ENCODE results near the gene PRCD.

The PRCD gene

DNA sequence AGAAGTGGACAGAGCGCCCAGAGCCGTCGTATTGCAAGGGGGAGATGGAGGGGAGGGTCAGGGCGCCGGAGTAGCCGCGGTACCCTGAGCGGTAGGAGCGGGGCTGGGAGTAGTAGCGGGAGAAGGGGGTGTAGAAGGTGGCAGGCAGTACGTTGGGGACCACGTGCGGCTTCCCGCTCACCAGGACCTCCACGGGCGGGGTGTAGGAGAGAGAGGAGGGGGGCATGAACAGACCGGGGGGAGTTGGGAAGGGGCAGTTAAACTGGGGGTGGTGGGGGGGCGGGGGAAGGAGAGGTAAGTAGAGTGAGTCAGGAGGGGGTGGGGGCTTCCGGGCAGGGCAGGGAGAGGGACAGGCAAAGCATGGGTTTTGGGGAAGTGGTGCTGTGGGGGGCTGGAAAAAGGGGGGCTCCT, 29.0 kb downstream of the PRCD start:
- DNase-seq (ENCODE audit: low read depth in 1 of 2, low spot score in 1 of 2), result no peak

DNA sequence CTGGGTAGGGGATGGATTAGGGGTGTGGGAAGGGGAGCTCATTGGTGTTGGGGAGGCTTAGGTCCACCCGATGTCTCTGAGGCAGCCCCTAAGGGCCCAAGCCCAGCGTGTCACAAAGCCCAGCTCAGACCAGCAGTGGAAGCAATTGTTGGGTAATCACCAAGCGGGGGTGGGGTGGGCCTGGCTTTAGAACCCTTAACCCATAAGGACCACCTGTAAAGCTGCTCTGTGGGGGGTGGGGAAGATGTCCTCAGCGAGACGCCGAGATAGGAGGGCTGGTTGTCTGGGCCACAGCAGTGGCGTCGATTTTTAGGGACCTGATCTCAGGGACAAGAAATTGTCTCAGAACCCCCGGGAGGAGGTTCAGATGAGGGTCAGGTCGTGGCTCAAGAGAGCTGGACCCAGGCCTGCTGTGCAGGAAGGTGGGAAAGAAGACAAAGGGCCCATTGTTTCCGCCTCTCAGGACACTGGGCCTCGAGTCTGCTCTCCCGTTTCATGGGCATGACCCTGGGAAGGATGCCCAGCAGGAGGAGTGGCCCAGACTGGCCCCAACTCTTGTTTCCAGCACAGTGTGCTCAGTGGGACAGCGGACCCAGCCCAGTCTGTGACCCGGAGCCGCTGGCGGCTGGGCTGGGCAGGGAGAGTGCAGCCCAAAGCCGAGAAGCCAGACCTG, 29.9 kb downstream of the PRCD start:
- no peak for DNase-seq (ENCODE audit: low read depth in 1 of 2, low spot score in 1 of 2)

DNA sequence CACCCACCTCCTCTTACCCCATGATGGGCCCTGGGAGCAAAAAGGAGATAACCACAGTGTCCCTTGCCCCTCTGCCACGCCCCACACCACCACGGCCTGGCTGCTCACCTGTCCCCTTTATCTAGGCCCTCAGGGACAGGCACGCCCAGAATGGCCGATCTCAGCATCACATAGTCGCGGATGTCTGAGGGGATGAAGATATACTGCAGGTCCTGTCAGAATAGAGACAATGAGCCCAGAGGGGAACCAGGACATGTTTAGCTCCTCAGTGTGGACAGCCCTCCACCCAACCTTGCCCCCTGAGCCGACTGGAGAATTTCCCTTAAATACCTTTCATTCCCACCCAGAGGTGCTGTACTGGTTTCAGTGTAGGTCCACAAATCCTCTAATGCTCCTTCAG, 30.6 kb downstream of the PRCD start:
- DNase-seq (ENCODE audit: low read depth in 1 of 2, low spot score in 1 of 2), result no peak

DNA sequence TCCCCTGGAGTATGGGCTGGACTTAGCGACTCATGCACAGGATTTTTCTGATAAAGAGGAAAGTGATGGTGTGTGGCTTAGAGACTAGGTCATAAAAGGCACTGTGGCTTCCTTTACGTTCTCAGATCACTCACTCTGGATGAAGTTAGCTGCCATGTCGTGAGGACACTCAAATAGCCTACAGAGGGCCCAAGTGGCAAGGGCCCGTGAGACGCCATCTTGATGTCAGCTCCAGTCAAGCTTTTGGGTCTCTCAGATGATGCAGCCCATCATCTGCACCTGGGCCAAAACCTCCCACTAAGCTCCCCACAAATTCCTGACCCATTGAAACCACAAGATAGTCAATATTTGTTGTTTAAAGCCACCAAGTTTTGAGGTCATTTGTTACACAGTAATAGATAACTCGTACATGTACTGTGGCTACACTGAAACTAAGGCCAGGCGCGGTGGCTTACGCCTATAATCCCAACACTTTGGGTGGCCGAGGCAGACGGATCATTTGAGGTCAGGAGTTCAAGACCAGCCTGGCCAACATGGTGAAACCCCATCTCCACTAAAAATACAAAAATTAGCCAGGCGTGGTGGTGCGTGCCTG, 31.1 kb downstream of the PRCD start:
- DNase-seq (ENCODE audit: low read depth in 1 of 2, low spot score in 1 of 2), result no peak

DNA sequence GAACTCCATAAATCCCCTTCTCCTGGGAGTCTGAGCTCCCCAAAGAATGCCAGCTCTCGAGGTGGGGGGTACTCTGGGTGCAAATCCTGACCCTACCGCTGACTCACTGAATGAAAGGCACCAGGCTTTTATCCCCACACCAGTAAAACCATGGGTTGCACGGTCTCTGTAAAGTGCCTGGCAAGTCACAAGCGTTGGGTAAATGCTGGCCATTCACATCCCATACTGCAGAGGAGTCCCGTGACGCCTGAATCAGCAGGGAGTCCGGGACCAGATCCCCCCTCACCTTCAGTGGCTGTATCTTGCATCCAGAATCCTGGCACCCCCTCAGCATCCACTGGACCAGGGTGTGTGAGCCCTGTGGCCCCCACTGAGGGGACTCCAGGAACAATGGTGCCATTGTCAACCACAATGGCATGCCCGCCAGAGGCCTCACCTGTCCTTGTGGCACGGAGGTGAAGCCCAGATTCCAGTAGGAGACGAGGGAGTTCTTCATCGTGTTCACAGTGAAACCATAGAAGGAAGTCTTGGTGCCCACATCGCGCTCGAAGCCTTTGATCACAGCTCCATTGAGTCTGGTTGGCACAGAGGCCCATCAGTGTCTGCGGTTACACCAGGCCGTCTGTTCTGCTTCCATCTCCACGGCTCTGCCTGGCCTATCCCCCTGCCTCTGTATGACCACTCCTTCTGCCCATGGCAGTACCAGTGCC, 32.5 kb downstream of the PRCD start:
- DNase-seq (ENCODE audit: low read depth in 1 of 2, low spot score in 1 of 2), result no peak

DNA sequence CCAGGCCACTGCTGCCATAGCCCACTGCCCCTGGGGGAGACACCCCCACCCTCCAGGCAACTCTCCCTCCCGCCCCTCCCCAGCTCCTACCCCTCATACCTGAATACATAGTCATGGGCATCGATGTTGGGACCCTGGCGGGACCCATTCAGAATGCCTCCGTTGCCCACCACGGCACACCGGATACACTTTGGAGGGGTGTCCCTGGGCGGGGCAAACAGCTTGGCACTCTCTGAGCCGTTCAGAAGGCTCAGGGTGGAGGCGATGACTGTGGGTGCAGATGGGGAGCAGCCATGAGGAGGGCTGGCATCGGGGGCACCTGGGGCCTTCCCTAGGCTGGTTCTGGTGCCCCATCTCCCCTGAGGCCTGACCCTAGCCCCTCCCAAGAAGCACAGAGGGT, 33.3 kb downstream of the PRCD start:
- no peak for DNase-seq (ENCODE audit: low read depth in 1 of 2, low spot score in 1 of 2)

DNA sequence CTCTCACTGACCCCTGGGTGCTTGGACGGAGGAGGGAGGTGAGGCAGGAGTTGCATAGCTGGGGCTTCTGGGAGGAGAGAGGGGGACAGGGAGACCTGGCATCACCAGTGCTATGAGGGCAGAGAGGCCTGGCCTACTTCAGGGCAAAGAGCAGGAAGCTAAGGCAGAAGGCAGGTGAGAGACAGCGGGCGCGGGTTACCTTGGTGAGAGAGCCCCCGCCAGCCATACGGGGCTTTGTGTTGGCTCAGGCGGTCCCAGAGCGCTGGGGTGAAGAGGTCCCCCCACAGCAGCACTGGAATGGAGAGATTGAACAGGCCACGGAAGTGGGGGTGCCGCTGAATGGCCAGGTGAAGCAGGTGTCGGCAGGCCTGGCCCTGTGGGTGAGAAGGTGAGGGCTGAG, 34.3 kb downstream of the PRCD start:
- DNase-seq (ENCODE audit: low read depth in 1 of 2, low spot score in 1 of 2), result no peak

DNA sequence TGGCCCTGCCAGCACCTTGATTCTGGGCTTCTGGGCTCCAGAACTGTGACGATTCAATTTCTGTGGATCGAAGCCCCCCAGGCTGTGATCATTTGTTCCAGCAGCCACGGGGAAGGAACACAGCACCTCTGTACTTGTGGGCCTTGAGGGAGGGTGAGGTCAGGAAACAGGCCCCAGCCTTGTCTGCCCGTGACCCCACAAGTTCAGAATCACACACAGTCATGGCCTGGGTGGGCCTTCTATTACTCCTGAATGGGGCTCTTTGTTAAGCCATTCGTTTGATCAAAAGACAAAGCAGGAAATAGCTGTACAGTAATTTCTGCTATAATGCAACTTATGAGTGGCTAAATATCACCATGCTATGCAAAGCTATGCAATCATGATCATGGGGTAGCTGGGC, 35.7 kb downstream of the PRCD start:
- DNase-seq (ENCODE audit: low read depth in 1 of 2, low spot score in 1 of 2), result no peak

DNA sequence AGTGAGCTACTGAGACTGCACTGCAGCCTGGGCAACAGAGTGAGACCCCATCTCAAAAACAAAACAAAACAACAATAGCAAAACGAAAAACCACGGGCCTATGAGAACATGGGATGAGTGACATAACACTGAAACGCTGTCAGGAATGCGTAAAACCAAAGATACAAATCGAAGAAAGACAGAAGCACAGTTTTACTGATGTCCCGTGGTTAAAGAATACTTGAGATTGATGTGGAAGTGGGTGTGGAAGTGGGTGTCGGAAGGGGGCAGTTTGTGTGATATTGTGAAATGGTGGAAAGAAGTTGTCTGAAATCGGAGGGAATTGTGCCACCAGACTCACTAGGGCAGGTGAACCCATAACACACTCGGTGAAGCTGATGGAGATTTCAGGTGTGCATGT, 36.3 kb downstream of the PRCD start:
- no peak for DNase-seq (ENCODE audit: low read depth in 1 of 2, low spot score in 1 of 2)

DNA sequence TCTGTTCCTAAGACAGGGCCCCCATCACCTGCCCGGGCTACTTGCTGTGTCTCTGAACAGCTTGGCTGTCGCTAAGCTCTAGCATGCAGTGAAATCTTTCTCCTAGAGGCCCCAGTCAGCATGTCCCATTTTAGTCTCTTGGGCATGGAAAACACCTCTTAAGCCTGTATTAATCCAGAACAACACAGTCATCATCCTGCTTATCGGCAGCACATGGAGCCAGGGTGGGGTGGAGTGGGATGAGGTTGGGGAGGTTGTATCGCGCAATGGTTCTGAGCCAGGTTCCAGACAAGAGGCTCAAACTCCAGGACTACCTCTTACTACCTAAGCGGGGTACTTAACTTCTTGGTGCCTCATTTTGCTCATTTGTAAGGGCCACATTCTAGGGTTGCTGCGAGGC, 38.0 kb downstream of the PRCD start:
- no peak for DNase-seq (ENCODE audit: low read depth in 1 of 2, low spot score in 1 of 2)

DNA sequence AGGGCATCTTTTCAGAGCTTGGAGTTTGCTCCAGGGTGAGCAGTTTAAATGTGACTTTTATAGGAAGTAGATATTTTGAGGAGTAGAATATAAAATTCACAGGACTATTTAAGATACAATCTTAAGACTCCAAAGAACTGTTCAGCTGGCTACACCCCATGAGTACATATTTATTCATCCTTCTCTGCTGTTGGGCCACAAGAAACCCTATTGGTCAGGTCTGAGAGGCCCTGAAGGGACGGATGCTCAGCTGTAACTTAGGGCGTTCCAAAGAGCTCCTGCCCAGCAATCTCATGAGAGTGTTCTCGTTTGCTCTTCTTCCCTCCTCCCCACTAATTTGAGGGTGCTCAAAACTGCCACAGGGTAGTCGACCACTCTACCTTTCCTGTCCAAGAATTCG, 38.5 kb downstream of the PRCD start:
- DNase-seq (ENCODE audit: low read depth in 1 of 2, low spot score in 1 of 2), result no peak

DNA sequence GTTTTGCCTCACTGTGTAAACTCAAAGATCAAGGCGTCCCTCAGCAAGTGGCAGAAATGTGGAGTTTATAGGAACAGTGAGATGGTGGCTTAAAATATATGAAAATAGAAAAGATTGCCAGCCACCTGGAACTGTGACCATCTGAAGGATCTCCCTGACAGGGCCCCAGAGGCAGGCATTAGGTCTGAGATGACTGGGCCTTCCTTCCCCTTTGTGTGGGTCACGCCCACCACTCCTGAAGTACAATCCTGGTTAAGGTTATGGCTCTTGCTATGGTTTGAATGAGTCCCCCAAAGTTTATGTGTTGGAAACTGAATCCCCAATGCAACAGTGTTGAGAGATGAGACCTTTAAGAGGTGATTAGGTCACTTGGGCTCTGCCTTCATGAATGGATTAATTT, 39.4 kb downstream of the PRCD start:
- no peak for DNase-seq (ENCODE audit: low read depth in 1 of 2, low spot score in 1 of 2)

DNA sequence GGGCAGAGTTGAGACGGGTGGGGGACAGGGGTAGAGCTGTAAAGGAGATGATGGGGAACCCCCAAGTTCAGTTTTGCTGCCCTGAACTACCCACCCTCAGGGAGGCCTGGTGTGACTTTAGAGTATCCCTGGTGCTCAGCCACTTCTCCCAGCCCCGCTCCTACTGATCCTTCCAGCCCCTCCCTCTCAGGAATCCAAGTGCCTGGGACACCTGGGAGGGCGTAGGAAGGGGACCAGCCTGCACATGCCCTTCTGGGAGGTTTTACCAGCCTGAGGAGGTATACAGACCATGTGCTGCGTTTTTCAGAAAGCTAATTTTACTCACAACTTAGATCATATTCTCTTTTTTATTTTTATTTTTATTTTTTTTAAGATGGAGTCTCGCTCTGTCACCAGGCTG, 41.7 kb downstream of the PRCD start:
- DNase-seq (ENCODE audit: low read depth in 1 of 2, low spot score in 1 of 2), result no peak

DNA sequence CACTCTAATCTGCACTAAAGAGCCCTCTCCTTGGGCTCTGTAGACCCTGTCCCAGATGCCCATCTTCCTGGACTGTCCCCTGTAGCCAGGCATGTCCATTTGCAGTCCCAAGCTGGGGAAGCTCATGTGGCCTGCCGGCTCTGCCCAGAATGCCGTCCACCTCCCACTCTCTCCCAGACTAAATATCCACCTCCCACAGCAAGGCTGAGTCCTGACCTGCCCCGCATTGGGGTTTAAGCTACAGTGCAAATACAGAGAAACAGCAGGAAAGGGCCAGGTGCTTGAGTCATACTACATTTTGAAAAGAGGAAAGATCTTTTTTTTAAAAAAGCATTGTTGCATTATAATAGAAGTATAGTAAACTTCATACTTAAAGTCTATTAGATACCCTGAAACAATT, 42.8 kb downstream of the PRCD start:
- no peak for DNase-seq (ENCODE audit: low read depth in 1 of 2, low spot score in 1 of 2)

DNA sequence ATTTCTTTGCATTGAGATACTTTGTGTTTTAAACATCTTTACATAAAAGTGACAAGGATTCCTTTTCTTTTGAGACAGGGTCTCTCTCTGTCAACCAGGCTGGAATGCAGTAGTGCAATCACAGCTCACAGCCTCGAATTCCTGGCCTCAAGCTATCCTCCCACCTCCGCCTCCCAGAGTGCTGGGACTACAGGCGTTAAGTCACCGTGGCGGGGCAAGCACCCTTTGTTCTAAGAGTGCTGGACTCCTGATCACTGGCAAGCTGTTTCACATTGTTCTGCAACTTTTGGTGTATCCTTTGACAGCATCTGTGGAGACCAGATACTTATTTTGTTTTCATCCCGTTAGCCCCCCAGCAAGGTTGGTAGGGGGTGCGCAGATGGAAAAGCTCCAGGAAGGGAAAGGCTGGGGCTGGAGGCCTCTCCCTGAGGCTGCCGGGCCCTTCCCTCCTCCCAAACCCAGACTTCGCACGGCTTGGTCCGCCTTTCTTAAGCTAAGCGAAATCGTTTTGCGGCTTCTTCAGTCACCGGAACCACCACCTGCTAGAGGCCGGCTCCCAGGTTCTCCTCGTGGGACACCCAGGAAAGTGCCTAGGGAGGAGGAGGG, 44.7 kb downstream of the PRCD start:
- no peak for DNase-seq (ENCODE audit: low read depth in 1 of 2, low spot score in 1 of 2)

DNA sequence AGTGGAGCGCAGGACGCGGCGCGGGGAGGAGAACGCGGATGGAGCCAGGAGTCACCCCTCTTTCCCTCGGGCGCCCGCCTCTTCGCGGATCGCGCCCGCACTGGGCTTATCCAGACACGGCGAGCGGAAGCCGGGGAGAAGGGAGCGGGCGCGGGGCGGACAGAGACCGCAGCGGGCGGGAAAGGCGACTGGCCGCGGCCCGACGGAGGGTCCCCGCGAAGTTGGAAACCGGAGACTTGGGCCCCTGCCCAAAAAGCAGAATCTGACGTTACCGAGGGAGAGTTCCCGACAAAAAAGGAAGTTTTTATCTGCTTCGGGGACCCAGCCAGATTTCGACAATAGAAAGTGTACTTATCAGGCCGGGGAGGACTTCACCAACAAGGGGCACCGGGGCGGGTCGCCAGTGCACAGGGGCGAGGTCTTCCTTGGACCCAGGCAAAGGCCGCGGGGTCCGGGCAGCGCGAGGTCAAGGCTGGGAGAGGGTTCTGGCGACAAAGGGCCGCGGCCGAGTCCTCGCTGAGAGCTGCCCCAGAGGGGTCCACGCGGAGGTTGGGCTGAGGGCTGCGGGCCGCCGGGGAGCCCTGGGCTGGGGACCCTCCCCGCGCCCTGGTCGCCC, 45.3 kb downstream of the PRCD start:
- DNase-seq (ENCODE audit: low read depth in 1 of 2, low spot score in 1 of 2), result no peak

DNA sequence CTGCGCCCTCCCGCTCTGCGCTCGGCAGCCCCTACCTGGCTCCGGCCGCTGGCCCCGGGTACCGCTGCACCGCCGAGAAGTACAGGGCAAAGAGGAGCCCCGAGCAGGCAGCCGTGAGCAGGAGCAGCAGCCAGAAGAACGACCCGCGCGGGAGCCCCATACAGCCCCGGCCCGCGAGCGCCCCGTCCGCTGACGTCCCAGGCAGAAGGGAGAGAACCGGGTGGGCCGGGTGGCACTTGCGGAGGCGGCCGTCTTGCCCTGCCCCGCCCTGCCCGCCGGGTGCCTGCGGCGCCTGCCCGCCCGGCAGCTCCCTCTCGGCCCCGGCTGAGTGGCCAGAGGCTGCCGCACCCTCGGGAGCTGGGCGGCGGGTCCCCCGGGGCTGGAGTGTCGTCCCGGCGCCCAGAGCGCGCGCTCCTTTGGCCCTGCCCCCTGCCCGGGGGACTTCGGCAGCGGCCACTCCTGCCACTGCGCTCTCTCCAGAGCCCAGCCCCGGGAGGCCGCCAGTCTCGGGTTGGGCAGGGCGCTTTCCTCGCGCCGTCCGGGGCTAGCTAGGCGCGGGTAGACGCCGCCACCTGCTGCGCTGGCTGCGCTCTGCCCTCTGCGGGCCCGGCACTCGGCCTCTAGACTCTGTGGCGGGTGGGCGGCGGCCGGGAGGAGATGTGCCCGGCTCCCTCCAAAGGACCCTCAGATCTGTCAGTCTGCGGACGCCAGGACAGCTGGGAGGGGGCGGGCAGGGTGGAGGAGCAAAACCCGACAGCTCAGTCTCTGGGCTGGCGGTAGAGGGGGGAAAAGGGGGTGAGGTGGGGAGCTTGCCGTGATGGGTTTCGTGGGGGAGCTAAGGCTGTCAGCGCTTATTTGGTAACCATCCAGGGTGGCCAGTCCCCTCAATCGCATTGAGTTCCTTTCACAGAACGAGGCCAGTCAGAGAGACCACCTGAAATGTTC, 46.1 kb downstream of the PRCD start, which contains the start of gene ST6GALNAC2:
Gene ST6GALNAC2 (minus strand): TSS at position 212 of the 945 bp plus-strand sequence. CDS start 52 bp downstream, at position 160.
- DNase-seq (ENCODE audit: low read depth in 1 of 2, low spot score in 1 of 2), result peak in 1 of 2 donors; percentile 16

DNA sequence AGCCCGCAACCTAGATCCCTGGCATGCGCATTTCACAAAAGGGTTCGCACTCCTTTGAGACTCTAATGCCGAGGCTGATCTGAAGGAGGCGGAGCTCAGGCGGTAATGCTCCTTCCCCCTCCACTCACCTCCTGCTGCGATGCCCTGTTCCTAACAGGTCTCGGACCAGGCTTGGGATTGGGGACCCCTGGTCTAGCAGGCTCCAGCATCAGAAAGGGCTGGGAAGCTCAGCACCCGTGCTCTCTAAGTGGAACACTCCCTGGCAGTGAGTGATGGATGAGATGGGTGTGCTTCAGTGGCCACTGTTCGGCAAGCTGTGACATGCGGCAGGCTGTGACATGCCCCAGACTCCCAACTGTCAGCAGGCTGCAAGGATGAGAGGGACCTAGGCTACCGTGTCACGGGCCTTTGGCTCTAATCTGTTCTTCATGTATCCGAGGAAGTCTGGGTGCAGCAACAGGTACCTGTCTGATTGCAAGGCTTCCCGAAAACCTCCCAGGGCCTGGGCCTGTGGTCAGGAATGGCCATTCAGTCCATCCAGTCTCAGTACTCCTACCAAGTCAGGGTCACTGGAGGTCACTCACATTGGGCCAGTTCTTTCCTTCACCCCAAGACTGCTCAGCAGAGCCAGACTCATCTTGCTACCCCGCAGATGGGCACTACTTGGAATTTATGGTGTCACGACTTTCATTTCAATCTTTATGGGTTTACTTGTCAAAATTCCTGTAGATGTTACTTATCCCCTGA, 47.1 kb downstream of the PRCD start:
- DNase-seq (ENCODE audit: low read depth in 1 of 2, low spot score in 1 of 2), result no peak

DNA sequence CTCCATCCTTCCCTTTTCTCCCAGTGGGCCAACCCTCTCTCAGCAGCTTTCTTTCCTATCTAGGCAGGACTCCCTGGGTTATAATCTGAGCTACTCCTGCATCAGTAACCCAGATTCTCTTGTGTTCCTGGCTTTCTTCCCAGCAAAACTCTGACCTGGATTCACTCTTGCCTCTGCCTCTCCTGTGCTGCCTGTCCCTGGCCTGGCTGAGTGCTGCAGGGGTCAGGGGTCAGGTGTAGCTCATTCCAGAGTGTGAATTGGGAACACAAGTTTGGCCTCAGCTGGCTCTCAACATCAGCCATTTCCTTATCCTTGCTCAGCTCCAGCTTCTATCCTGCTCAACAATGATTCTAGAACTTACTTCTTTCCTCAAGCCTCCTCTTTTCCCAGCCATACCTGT, 48.3 kb downstream of the PRCD start:
- DNase-seq (ENCODE audit: low read depth in 1 of 2, low spot score in 1 of 2), result no peak

DNA sequence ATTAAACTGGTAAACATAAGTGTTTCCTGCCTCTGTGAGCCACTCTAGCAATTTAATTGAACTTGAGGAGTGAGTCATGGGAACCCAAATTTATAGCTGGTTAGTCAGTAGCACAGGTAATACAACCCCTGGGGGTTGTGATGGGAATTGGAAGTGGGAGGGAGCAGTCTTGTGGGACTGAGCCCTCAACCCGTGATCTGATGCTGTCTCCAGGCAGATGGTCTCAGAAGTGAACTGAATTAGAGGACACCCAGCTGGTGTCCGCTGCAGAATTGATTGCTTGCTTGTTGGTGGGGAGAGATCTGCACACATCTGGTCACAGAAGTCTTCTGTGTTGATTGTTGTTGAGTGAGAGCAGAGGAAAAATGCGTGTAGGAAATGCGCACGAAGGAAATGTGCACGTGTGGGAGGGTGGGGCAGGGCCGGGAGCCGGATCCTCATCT, 53.6 kb downstream of the PRCD start:
- no peak for DNase-seq (ENCODE audit: low read depth in 1 of 2, low spot score in 1 of 2)

Data from stimulated activated CD4-positive, alpha-beta T cell treated with anti-CD3 and anti-CD28 coated beads, Interleukin-15, amount 100 ng/mL, for 1 hour (primary cell).